ENCODE data around the gene STMND1.

- TF ChIP-seq EP300 (conservative IDR thresholded peaks at IDR 0.05; ENCODE audit: poor library complexity, severe bottlenecking) (no peak), REST (IDR thresholded peaks at IDR 0.05; ENCODE audit: borderline replicate concordance) (no peak), EZH2 (IDR thresholded peaks at IDR 0.05; ENCODE audit: borderline replicate concordance, insufficient read depth, low read length, poor library complexity, severe bottlenecking) (no peak)
- TF ChIP-seq, protein P1, sequence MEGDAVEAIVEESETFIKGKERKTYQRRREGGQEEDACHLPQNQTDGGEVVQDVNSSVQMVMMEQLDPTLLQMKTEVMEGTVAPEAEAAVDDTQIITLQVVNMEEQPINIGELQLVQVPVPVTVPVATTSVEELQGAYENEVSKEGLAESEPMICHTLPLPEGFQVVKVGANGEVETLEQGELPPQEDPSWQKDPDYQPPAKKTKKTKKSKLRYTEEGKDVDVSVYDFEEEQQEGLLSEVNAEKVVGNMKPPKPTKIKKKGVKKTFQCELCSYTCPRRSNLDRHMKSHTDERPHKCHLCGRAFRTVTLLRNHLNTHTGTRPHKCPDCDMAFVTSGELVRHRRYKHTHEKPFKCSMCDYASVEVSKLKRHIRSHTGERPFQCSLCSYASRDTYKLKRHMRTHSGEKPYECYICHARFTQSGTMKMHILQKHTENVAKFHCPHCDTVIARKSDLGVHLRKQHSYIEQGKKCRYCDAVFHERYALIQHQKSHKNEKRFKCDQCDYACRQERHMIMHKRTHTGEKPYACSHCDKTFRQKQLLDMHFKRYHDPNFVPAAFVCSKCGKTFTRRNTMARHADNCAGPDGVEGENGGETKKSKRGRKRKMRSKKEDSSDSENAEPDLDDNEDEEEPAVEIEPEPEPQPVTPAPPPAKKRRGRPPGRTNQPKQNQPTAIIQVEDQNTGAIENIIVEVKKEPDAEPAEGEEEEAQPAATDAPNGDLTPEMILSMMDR (IDR thresholded peaks at IDR 0.05; ENCODE audit: poor library complexity, severe bottlenecking): no peak
Measured at GRCh38 chr6:17100806-17101205, 1.0 kb upstream of the STMND1 start.

All from neural cell (in vitro differentiated cells).